CD14-positive monocyte (primary cell): ENCODE measurements around the gene PECR. TPM values are rescaled to one million over a fixed set of nuclear protein-coding genes. Genes with fewer than 3 reads are reported as not detected.

Source experiments
- DNase-seq, 3 donors: peaks; one replicate each; pipeline ENCODE4 v3.0.0-alpha.2; 2011 to 2022
- H2AFZ ChIP-seq: 2 replicates; pipeline ENCODE4 v1.6.0; 2012; ENCODE audit warnings: mild to moderate bottlenecking, low read depth, low read length, inconsistent platforms; ENCODE audit not compliant: insufficient read depth, poor library complexity, severe bottlenecking
- H3K27ac ChIP-seq, 2 donors: 1 replicate in 1 of 2; 2 replicates in 1 of 2; pipeline ENCODE4 v1.5.1; 2012 to 2013; ENCODE audit warnings: low read length in 2 of 2, control low read depth in 1 of 2, inconsistent platforms in 1 of 2, low read depth in 1 of 2, mild to moderate bottlenecking in 1 of 2
- H3K27me3 ChIP-seq, 2 donors: one replicate each; pipeline versions ENCODE4 v1.6.0 to v1.6.1; 2011 to 2013; ENCODE audit warnings: low read length in 2 of 2; ENCODE audit not compliant: control insufficient read depth in 2 of 2, insufficient read depth in 2 of 2
- H3K36me3 ChIP-seq, 2 donors: replicated peaks in 1 of 2; 1 replicate in 1 of 2; 2 replicates in 1 of 2; pipeline versions ENCODE4 v1.5.1 to v1.6.1; 2012 to 2013; ENCODE audit warnings: low read length in 2 of 2, control low read depth in 1 of 2, inconsistent platforms in 1 of 2, mild to moderate bottlenecking in 1 of 2; ENCODE audit not compliant: insufficient read depth in 2 of 2, control insufficient read depth in 1 of 2
- H3K4me1 ChIP-seq, 2 donors: 1 replicate in 1 of 2; 2 replicates in 1 of 2; pipeline versions ENCODE4 v1.5.1 to v1.6.1; 2012 to 2013; ENCODE audit warnings: low read length in 2 of 2, control low read depth in 1 of 2, inconsistent platforms in 1 of 2, mild to moderate bottlenecking in 1 of 2, moderate library complexity in 1 of 2; ENCODE audit not compliant: insufficient read depth in 2 of 2, control insufficient read depth in 1 of 2
- H3K4me2 ChIP-seq: replicated peaks from 2 replicates; pipeline ENCODE3; 2012; ENCODE audit warnings: low read length, moderate library complexity, mild to moderate bottlenecking; ENCODE audit not compliant: poor library complexity, severe bottlenecking; ENCODE audit errors: extremely low read depth
- H3K4me3 ChIP-seq, 3 experiments: fragments of 200-600 bp in 1 of 3; sonication (generic) in 1 of 3; replicated peaks in 1 of 3; 1 replicate in 2 of 3; 2 replicates in 1 of 3; pipeline ENCODE4 v1.5.1; 2011 to 2013; ENCODE audit warnings: low read length in 3 of 3, mild to moderate bottlenecking in 3 of 3, control low read depth in 2 of 3, low read depth in 2 of 3, inconsistent platforms in 1 of 3, moderate library complexity in 1 of 3
- H3K79me2 ChIP-seq: 2 replicates; pipeline ENCODE4 v1.6.0; 2012; ENCODE audit warnings: mild to moderate bottlenecking, control low read depth, inconsistent platforms, low read length, moderate library complexity; ENCODE audit not compliant: insufficient read depth
- H3K9ac ChIP-seq: 2 replicates; pipeline ENCODE4 v1.6.0; 2017; ENCODE audit warnings: low read length, mild to moderate bottlenecking; ENCODE audit not compliant: insufficient read depth, poor library complexity, severe bottlenecking
- H3K9me3 ChIP-seq, 2 donors: replicated peaks in 1 of 2; 1 replicate in 1 of 2; 2 replicates in 1 of 2; pipeline versions ENCODE4 v1.5.1 to v1.6.1; 2012 to 2013; ENCODE audit warnings: low read length in 2 of 2, control low read depth in 1 of 2; ENCODE audit not compliant: control insufficient read depth in 1 of 2, insufficient read depth in 1 of 2
- H4K20me1 ChIP-seq: 2 replicates; pipeline ENCODE4 v1.6.0; 2012; ENCODE audit warnings: mild to moderate bottlenecking, low read length, control low read depth, moderate library complexity; ENCODE audit not compliant: insufficient read depth
- H3K27ac Mint-ChIP-seq, 7 donors: one replicate each; pipeline ENCODE4 v1.8.0; 2020; ENCODE audit warnings: mild to moderate bottlenecking in 7 of 7, mixed read lengths in 7 of 7, moderate library complexity in 6 of 7, inconsistent platforms in 2 of 7
- H3K27me3 Mint-ChIP-seq, 3 donors: one replicate each; pipeline ENCODE4 v1.8.0; 2021 to 2022; ENCODE audit warnings: low read depth in 3 of 3, mild to moderate bottlenecking in 3 of 3, mixed read lengths in 3 of 3, moderate library complexity in 3 of 3, inconsistent platforms in 1 of 3
- H3K36me3 Mint-ChIP-seq, 2 donors: one replicate each; pipeline ENCODE4 v1.8.0; 2020; ENCODE audit warnings: mixed read lengths in 2 of 2, inconsistent platforms in 1 of 2, mild to moderate bottlenecking in 1 of 2
- H3K4me1 Mint-ChIP-seq: one replicate; pipeline ENCODE4 v1.8.0; 2020; ENCODE audit warnings: mild to moderate bottlenecking, mixed read lengths
- H3K4me3 Mint-ChIP-seq, 2 donors: one replicate each; pipeline ENCODE4 v1.8.0; 2020; ENCODE audit warnings: mild to moderate bottlenecking in 2 of 2, mixed read lengths in 2 of 2, moderate library complexity in 1 of 2
- H3K9me3 Mint-ChIP-seq, 7 donors: one replicate each; pipeline ENCODE4 v1.8.0; 2020 to 2022; ENCODE audit warnings: mixed read lengths in 7 of 7, mild to moderate bottlenecking in 6 of 7, moderate library complexity in 6 of 7, inconsistent platforms in 2 of 7
- CTCF ChIP-seq: fragments of 200-600 bp; IDR thresholded peaks from one replicate; pipeline ENCODE4 v1.8.0; 2022; ENCODE audit warnings: antibody characterized with exemption, mild to moderate bottlenecking
- WGBS: methylation state at CpG from one replicate; pipeline ENCODE4 v1.1.5; 2013; ENCODE audit warnings: missing lambda C conversion rate; ENCODE audit not compliant: insufficient coverage; 5-methylcytosine and 5-hydroxymethylcytosine counted together
- intact Hi-C, 2 donors: fragments of 100-400 bp; cut with micrococcal nuclease; formaldehyde crosslinking; loops; one replicate each; pipeline versions ENCODE4 v1.15.0 to v1.15.1; 2023
- polyA plus RNA-seq, 3 donors: library from polyadenylated mRNA; depleted of rRNA in 1 of 3; unstranded in 2 of 3; stranded (reverse) in 1 of 3; fragments of 300-500 nt in 2 of 3; fragments of >200 nt in 1 of 3; fragmentation: Illumina TruSeq in 2 of 3; gene quantifications; 1 replicate in 2 of 3; 2 replicates in 1 of 3; pipeline ENCODE4 v1.2.3, GENCODE V29; 2012 to 2021

The PECR gene
- polyA plus RNA-seq, 3 donors: 7.4 to 16.9 (median 12.3) TPM

- no peak for TF ChIP-seq CTCF
- Histone ChIP-seq H3K27ac (no peak overlapping the region), H3K4me3 (no peak overlapping the region), H3K9ac (no peak overlapping the region), H4K20me1 (no peaks in the 10 kb centered on the region), H2AFZ (no peak overlapping the region), H3K9me3 (no peaks in the 10 kb centered on the region), H3K36me3 (peaks cover 13 to 21% of the 10 kb centered on the region in 2 donors), H3K79me2 (no peaks in the 10 kb centered on the region), H3K4me2 (no peak overlapping the region), H3K4me1 (peaks cover 0 to 3% of the 10 kb centered on the region in 2 donors), H3K27me3 (no peaks in the 10 kb centered on the region)
- intact Hi-C loops: no loop called here
- Mint-ChIP-seq H3K27ac (no peak overlapping the region), H3K27me3 (peaks cover 0 to 2% (median 0%) of the 10 kb centered on the region in 3 donors), H3K4me1 (peaks cover 2% of the 10 kb centered on the region), H3K4me3 (no peak overlapping the region), H3K36me3 (peaks cover 32 to 42% of the 10 kb centered on the region in 2 donors), H3K9me3 (peaks cover 0 to 4% (median 0%) of the 10 kb centered on the region in 7 donors)
- no peak for DNase-seq
- WGBS: 100% methylated on average over 1 of the region's 2 CpGs
Measured at GRCh38 chr2:216052420-216052819, 29.2 kb downstream of the PECR start.

- no peak for DNase-seq
- no peak for TF ChIP-seq CTCF
- no peak overlapping the region for H3K9ac ChIP-seq
- no peak overlapping the region for H3K27ac ChIP-seq
- intact Hi-C loops: no loop called here
- H3K4me3 ChIP-seq: no peak overlapping the region
- no peak overlapping the region for H3K4me3 Mint-ChIP-seq
- no peaks in the 10 kb centered on the region for H3K79me2 ChIP-seq
- H3K4me1 Mint-ChIP-seq: no peaks in the 10 kb centered on the region
- WGBS: no CpG with 5 or more reads among the region's 3 CpGs
- H3K36me3 ChIP-seq: peaks cover 20 to 32% of the 10 kb centered on the region in 2 donors
- peaks cover 0 to 4% (median 0%) of the 10 kb centered on the region in 7 donors for H3K9me3 Mint-ChIP-seq
- H2AFZ ChIP-seq: no peak overlapping the region
- H3K27ac Mint-ChIP-seq: no peak overlapping the region
- H3K36me3 Mint-ChIP-seq: peaks cover 32 to 42% of the 10 kb centered on the region in 2 donors
- no peaks in the 10 kb centered on the region for H3K27me3 ChIP-seq
- no peaks in the 10 kb centered on the region for H3K9me3 ChIP-seq
- no peaks in the 10 kb centered on the region for H3K4me1 ChIP-seq
- H3K4me2 ChIP-seq: no peak overlapping the region
- peaks cover 0 to 2% (median 0%) of the 10 kb centered on the region in 3 donors for H3K27me3 Mint-ChIP-seq
- no peaks in the 10 kb centered on the region for H4K20me1 ChIP-seq
Measured at GRCh38 chr2:216051350-216051749, 30.3 kb downstream of the PECR start.
